NCI-H2081 treated with DMSO at 0.1 percent for 48 hours (cell line): ENCODE results near the gene ERGIC1.
A peak's percentile ranks its signal among the peaks of the same experiment; 100 is the strongest.

Experiments
- DNase-seq: peaks from one replicate; lab custom pipeline; 2025; lab: John Stamatoyannopoulos, UW

The ERGIC1 gene

DNA sequence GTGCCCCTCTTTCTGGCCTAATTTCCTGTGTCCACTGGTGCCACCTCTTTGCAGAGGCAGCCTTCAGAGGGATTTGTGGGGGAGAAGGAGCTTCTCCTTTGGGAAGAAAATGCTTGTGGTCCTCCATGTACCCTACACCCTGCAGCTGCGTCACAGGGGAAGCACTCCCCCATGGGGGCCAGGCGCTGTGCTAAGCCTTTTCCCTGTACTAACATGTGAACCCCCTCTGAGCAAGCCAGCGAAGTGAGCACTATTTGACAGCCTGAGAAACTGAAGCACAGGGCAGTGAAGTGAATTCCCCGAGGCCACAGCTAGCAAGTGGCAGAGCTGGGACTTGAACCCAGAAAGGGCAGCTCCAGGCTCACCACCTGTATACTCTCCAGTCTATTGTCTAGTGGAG is 32.3 kb downstream of the ERGIC1 start:
- no peak for DNase-seq

DNA sequence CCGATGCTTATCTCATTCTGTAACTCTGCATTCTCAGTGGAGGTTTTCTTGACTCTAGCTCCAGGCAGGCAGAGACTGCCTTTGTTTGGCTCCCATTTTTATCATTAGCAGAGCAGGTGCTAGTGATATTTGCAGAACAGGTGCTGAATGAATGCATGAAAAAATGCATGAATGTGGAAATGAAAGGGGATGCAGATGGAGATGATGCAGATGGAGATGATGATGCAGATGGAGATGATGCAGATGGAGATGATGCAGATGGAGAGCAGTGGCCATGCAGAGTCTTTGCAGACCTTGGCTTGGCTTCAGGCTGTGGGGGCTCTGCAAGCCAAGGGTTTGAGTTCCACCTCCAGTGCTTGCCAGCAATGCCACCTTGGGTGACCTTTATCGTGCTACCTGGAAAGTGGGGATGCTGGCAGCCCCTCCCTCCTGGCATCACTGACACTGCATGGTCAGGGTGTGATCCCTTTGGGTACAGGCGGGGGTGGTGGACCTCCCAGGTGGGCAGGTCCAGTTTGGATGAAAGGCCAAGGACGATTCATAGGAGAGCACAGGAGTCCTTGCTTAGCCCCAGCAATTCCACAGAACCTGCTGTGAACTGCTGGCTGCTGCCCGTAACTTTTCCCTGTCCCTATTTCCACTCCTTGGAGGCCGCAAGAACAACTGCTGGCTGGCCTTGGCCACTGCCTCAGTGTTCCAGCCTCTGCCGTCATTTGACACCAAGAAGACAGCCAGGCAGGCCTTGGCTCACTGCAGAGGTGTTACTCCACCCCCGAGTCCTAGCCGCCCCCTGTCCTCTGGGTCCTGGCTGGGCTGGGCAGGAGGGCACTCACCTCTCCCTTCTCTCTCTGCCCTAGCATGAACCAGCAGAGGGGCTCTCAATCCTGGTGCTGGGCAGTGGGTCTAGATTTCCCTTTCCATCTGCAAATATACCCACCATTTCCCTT is 33.0 kb downstream of the ERGIC1 start:
- no peak for DNase-seq

DNA sequence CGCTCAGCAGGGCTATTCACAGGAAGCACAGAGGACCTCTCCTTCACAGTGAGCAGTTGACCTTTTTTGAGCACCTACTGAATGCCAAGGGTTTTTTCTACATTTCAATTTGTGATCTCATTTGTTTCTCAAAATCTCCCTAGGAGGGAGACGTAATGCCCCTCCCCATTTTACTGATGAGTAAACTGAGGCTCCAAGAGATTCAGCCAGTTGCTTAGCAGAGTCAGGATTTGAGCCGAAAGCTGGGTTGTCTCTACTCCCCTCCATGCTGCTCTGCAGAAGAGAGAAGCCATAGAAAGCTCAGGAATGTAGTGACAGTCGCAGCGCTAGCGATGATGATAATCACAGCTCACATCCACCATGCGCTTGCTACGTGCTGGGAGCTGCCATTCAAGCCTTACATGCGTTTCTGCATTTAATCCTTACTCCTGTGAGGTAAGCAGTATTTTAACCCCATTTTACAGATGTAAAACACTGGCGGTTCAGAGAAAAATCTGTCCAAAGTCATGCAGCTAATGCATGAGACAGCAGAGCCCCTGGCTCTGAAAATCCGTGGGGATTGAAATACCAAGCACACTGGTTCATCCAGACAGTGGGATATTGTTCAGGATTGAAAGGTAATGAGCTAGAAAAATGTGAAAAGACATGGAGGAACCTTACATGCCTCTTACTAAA is 33.8 kb downstream of the ERGIC1 start:
- DNase-seq = no peak

DNA sequence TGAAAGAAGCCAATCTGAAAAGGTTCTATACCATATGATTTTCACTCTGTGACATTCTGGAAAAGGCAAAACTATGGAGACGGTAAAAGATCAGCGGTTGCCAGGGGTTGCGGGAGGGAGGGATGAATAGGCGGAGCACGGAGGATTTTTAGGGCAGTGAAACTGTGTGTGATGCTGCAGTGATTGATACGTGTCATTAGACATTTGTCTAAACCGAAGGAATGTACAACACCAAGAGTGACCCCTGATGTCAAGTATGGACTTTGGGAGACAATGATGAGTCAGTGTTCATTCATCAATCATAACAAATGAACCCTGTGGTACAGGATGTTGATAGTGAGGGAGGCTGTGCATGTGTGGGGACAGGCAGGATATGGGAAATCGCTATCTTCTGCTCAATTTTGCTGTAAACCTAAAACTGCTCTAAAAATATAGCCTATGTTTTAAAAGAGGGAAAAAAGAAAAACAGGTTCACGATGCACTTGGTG is 34.4 kb downstream of the ERGIC1 start:
- no peak for DNase-seq

DNA sequence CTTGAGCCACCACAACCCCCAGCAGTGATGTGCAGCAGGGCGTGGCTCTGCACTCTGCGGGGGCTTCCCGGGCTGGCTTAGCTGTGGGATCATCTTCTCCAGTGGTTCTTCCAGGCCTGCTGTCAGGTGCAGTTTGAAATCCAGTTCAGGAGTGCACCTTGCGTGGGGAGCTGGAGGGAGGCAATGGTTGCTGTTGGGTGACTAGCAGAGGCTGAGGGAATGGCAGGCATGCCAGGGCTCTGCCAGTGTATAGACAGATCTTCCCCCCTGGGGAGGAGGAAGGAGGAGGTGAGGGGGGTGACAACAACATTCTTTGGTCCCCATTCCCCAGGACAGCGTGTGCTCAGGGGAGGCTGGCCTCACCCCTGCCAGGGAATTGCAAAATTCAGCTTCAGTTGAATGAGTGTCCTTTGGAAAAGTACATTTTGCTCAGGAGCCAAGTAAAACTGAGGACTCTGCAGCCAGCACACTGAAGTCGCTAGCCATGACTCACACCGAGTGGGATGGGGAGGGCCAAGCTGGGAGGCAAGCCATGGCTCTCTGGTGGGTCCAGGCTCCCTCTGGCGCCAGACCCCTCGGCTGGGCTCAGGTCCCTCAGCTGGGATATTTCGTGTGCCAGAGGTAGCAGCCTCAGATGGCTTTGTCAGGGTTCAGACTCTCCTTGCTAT is 35.0 kb downstream of the ERGIC1 start:
- DNase-seq = no peak

DNA sequence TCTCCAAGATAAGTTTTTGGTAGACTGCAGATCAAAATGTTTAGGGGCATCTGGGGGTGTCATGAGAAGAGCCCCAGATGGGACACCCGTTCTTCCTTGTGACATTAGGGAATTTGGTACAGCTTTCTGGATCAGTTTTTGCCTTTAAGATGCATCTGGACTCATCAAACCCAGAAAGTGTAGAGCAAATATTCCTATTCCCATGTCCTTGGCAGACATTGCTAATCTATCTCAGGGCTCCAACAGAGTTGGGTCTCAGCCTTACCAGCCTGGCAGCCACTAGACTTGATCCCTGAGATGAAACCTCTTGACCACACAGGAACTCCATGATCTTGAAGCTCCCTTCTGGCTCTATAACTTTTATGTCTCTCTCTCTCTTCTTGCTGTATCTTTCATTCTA is 35.6 kb downstream of the ERGIC1 start:
- no peak for DNase-seq

DNA sequence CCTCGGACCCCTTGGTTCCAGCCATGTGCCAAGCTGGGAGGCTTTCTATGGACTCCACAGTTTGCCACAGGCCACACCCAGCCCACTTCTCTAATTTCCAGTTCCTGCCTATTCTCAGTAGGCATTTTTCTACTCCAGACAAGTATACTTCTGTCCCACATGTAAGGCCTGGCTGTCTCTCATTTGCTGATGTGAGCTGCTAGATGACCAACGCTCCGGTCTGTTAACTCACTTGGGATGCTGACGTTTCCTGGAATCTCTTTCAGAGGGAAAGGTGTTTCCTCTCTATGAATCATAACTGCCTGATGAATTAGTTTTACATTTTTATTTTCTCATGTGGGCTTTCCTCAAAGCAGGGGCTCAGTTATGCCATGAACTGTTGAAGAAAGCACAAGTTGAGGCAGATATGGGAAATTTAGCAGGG is 36.3 kb downstream of the ERGIC1 start:
- DNase-seq = no peak

DNA sequence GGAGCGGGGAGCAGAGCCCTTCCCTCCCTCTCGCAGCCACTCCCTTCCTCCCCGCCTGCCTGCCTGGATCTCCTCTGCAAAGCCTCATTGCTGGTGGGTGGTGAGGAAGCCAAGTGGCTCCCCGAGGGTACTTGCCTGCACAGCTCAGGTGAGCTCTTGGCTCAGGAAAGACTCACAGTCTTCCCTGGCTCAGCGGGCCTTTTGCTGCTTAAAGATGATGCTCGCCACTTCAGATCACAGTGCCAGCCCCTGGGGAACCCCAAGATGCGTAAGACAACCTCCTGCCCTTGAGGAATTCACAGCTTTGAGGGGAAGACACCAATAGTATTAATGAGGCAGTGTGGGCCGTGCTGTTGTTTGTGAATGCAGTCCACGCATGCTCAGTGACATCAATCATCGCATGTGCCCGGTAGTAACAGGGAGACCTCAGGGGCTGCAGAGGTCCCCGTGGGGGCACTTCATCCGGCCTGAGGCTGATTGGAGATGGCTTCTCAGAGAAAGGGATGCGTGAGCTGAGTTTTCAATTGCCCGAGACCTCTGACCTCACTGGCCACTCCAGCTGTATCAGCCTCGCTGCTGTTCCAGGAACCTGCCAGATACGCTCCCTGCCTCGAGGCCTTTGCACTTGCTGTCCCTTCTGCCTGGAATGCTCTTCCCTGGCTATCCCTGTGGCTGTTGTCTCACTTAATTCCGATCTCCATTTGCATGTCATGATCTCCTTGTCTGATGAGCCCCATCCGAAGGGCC is 36.8 kb downstream of the ERGIC1 start:
- DNase-seq = no peak

DNA sequence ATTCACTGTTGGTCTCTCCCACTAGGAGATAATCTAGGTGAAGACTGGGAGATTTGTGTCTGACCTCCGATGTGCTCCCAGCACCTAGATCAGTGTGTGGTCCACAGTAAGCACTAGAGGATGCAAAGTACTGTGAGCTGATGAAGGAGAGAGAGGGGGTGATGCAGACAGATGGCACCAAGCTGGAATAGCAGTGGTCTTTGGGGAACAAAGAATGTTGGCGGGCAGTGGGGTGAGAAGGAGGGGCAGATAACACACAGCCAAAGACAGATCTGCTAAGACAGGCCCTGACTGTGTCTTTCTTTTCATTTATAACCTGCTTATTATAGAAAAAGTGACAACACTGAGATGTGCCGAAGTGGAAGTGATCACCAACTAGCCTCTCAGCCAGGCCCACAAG is 37.5 kb downstream of the ERGIC1 start:
- DNase-seq = no peak

DNA sequence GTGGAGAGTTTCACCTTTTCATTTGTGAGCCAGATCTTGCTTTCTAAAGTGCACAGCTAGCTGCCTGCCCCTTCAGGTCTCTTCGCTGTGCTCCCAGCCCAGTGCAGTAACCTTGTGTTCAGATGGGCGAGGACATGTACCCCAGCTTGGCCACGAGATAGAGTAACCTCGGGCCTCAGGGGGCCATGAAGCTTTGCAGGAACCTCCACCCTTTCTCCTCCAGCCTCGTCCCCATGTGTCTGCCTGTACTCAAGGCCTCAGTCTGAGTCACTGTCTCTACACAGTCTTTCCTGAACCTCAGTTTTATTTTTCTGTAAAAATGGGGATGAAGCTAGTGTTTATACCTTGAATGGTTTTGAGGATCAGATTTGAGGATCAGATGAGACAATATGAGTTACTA is 37.9 kb downstream of the ERGIC1 start:
- DNase-seq = no peak

DNA sequence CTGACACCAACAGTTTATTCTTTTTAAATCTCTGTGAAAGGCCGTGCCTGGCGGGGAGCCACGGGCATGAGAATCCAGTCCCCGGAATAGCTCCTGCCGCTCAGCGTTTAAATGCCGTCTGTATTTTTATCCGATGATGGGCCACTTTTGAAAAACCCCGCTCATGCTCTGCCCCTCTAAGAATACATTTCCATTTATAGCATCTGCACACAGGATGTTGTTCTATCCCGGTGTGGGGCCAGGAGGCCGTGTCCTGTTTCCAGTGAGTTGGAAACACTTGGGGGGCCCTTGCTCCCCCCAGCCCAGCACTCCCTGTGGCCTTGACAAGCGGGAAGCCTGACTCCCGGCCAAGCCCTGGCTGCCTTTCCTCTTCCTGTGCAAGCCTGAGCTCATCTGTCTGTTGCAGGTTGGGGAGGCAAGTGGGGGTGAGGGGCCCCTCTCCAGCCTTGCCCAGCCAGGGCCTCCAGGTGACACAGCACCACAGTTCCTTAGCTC is 39.0 kb downstream of the ERGIC1 start:
- peak; percentile 2 for DNase-seq

DNA sequence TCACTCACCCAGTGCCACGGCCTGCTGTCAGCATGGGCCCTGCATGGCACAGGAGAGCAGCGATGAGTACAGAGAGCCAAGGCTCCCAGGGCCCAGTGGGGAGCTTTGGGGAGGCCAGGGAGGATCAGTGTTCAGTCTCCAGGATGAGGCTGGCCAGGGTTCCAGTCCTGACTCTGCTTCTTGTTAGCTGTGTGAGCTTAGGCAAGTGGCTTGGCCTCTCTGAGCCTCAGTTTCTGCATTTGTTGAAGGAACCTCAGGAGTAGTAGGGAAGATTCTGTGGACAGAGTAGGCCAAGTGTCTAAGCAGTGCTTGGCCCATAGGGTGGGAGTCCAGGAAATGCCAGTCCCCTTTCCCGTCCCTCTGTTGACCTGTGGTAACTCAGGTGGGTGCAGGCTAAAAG is 39.5 kb downstream of the ERGIC1 start:
- no peak for DNase-seq

DNA sequence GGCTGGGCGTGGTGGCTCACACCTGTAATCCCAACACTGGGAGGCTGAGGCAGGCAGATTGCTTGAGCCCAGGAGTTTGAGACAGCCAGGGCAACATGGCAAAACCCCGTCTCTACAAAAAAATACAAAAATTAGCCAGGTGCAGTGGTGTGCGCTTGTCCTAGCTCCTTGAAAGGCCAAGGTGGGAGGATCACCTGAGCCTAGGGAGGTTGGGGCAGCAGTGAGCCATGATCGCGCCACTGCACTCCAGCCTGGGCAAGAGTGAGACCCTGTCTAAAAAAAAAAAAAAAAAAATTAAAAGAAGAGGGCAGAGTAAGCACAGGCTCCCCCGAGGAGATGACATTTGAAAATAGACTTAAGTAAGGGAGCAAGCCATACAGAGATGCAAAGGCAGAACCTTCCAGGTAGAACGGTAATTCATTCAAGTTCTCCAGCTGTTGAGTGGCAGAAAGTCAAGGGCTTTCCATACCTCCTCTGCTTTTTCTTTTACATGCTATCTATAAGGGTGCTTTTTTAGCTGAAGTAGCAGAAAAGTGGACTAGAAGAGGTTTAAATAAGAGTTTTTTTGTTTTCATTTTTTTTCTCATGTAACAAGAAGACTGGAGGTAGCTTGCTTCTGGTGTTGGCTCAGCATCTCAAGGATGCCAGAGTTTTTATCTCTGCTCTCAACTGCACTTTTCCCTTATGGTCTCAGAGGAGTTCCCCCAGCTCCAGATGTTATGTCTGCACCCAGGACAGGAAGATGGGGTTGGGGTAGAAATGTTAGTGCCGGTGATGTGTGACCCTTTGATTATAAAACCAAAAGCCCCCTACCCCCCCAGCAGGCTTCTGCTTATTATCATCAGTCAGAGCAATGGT is 40.8 kb downstream of the ERGIC1 start:
- no peak for DNase-seq

DNA sequence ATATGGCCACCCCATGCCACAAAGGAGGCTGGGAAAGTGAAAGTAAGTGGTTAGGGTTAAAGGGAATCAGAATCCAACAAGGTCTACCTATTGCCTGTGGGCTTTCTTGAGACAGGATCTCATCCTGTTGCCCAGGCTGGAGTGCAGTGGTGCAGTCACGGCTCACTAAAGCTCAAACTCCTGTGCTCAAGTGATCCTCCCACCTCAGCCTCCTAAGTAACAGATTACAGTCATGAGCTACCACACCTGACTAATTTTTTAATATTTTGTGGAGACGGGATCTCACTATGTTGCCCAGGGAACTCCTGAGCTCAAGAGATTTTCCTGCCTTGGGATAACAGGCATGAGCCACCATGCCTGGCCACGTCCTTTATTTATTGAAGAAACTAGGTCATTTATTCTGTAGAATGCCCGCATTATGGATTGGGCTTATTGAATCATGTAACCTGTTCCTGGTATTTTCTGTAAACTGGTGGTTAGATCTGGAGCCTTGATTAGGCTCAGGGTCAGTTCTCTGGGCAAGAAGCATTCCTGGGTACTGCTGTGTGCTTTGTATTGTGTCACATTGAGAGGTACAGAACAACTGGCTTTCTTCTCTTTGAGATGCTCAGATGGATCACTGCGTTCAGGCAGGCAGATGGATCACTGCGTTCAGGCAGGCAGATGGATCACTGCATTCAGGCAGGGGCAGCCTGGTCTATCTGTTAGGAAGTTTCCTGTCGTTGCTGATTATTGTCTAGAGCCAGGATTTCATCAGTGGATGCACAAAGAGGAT is 41.6 kb downstream of the ERGIC1 start:
- DNase-seq = no peak

DNA sequence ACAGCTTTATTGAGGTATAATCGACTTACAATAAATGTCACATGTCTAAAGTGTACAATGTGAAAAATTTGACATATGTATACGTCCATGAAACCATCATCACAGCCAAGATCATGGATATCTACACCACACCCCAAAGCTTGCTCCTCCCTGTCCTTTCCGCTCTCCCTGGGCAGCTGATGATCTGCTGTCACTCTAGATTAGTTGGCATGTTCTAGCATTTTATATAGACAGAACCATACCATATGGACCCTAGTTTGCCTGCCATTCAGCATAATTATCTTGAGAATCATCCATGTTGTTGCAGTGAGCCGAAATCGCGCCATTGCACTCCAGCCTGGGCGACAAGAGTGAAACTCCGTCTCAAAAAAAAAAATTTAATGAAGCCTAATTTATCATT is 42.5 kb downstream of the ERGIC1 start:
- DNase-seq = no peak

DNA sequence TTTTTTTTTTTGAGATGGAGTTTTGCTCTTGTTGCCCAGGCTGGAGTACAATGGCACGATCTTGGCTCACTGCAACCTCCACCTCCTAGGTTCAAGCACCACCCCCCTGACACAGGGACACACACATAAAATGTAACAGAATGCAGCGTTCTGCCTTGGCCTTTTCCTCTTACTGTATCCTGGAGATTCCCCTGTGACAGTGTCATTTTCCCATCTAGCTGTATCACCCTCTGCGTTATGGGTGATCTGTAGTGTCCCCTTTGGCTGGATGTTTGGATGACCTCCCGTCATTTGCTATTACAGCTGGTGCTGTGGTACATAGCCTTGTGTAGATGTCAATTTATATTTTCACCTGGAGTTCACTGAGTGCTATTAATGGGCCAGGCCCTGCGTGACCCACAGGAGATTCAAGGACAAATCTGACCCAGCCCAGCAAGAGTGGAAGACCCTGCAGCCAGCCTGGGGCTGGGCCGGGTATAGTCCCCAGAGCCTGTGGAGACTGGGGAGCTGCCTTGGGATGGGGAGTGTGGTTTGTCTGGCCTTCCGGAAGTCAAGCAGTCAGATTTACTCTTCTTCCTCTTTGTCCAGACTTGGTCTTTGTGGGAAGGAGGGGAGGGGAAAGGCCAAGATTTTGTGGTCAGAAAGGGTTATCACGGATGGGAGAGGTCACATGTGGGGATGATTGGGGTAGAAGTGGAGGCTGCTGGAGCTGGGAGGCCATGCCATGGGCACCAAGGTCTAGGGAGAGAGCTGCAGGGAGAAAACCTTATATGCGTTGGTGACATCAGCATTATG is 43.6 kb downstream of the ERGIC1 start:
- DNase-seq = no peak

DNA sequence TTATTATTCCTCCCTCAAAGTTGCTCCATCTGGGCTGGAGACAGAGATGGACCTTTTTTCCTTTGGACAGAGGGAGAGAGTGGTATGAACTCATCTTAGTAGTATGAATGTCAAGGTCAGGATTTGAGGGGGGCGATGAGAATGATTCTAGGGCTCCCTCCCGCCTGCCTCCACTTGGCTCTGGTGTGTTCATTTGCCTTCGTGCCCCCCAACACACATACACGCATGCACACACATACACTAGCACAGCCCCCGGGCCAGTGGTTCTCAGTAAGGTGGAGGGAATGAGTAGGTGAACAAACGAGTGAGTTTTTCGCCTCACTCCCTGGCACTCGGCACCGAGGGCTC is 44.5 kb downstream of the ERGIC1 start:
- DNase-seq = no peak

DNA sequence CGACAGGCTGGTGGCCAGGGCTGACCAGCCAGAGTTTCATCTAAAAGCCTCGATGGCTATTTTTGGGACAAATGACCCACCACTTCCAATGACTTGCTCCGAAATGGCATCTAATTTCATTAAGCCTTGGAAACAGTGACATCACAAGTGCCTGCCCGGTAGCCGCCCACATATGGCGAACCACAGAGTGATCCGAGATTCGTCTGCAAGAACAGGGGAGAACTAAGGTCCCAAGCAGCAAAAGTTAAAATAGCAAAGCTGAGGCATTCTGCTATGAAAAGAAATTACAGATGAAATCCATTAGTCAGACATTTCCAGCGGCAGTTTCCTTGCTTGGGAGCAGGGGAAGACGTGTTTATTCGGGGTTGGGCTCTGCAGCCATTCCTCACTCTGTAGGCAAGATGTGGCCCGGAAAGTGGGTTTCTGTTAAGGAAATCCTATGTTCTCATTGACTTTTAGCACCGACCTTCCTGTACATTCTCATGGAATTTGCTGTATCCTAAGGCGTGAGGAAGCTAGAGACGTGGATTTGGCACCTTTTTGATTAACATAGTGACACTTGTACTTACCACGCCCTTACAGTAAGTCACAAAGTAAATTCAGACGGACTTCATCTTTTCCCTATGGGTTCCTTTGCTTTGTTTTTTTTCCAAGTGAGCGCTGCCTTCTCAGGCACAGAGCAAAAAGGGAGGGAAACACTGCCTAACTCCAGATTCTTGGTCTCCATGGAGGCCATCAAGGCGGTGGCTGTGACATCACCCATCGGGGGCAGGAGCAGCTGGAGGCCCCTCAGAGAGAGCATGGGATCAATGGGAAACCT is 45.1 kb downstream of the ERGIC1 start:
- no peak for DNase-seq
